Panc1 (cell line): Measurements from ENCODE around the gene SLC35E3. TPM values are rescaled to one million over a fixed set of nuclear protein-coding genes. Genes with fewer than 3 reads are reported as not detected.

Experiments
- ATAC-seq: fragments of 200-7000 bp; cut with Tn5 transposase; 2 replicates; pipeline ENCODE4 v1.9.1; 2020; ENCODE audit warnings: mild to moderate bottlenecking, moderate library complexity
- BruUV-seq: library from RNA; stranded (reverse); fragments of 400-500 nt; replicated peaks from 2 replicates; lab custom pipeline; 2021; lab: Mats Ljungman, UMichigan
- CTCF ChIA-PET: fragments of 300-600 bp; sonication (Branson Sonifier 250); formaldehyde crosslinking; loops from one replicate; lab custom pipeline; 2022; ENCODE audit warnings: antibody characterized with exemption; lab: Charles Lee
- POLR2A ChIA-PET: fragments of 300-600 bp; sonication (Branson Sonifier 250); formaldehyde crosslinking; loops from one replicate; lab custom pipeline; 2022; ENCODE audit warnings: antibody characterized with exemption; lab: Charles Lee
- DNase-seq: peaks from one replicate; pipeline ENCODE4 v3.0.0-alpha.2; 2010; ENCODE audit warnings: low read depth, low spot score
- H3K27ac ChIP-seq: 2 replicates; pipeline ENCODE4 v1.5.1; 2011; ENCODE audit warnings: mild to moderate bottlenecking, low read length, inconsistent platforms
- H3K27me3 ChIP-seq: fragments of 200-500 bp; sonication (Bioruptor generic); 2 replicates; pipeline ENCODE4 v1.6.0; 2014; ENCODE audit warnings: low read length, inconsistent platforms; ENCODE audit not compliant: control insufficient read depth, insufficient read depth
- H3K36me3 ChIP-seq: fragments of 200-500 bp; sonication (Bioruptor generic); 2 replicates; pipeline ENCODE4 v1.5.1; 2014; ENCODE audit warnings: inconsistent platforms, mild to moderate bottlenecking, low read length, moderate library complexity; ENCODE audit not compliant: control insufficient read depth, insufficient read depth
- H3K4me1 ChIP-seq: 2 replicates; pipeline ENCODE4 v1.5.1; 2011; ENCODE audit warnings: inconsistent platforms, mild to moderate bottlenecking, low read length, moderate library complexity; ENCODE audit not compliant: control insufficient read depth, insufficient read depth
- H3K4me3 ChIP-seq, 2 experiments: 2 replicates each; pipeline ENCODE4 v1.5.1; 2011 to 2012; ENCODE audit warnings: low read depth in 2 of 2, low read length in 2 of 2, mild to moderate bottlenecking in 2 of 2, inconsistent platforms in 1 of 2, moderate library complexity in 1 of 2
- H3K9me3 ChIP-seq: fragments of 200-500 bp; sonication (Bioruptor generic); 2 replicates; pipeline ENCODE4 v1.5.1; 2014; ENCODE audit warnings: low read depth, mild to moderate bottlenecking, inconsistent platforms, low read length, moderate library complexity; ENCODE audit not compliant: control insufficient read depth, insufficient read depth
- POLR2AphosphoS5 ChIP-seq: IDR thresholded peaks from 2 replicates; pipeline ENCODE4 v1.6.1; 2012; ENCODE audit warnings: mild to moderate bottlenecking, low read depth, low read length, moderate library complexity
- SIN3A ChIP-seq: IDR thresholded peaks from 2 replicates; pipeline ENCODE4 v1.6.1; 2012; ENCODE audit warnings: low read depth, mild to moderate bottlenecking, low read length, moderate library complexity, borderline replicate concordance; ENCODE audit not compliant: insufficient read depth
- TCF7L2 ChIP-seq: IDR thresholded peaks from 2 replicates; pipeline ENCODE4 v1.6.1; 2011; ENCODE audit warnings: mild to moderate bottlenecking, low read depth, low read length, inconsistent platforms
- in situ Hi-C: cut with HindIII; loops from 2 replicates; pipeline ENCODE4 v1.10.0; 2016; ENCODE audit warnings: low sequenced_read_pairs, low pct_unique_long_range_greater_than_20kb
- intact Hi-C: fragments of 100-400 bp; cut with micrococcal nuclease; formaldehyde crosslinking; loops from one replicate; pipeline ENCODE4 v1.10.0; 2022; ENCODE audit not compliant: unreplicated experiment
- total RNA-seq: library from RNA; stranded (reverse); gene quantifications from one replicate; pipeline ENCODE4 v1.2.1, GENCODE V29; 2021; ENCODE audit not compliant: unreplicated experiment
- TF ChIP-seq, protein P1 (sequence below): fragments of 450-650 bp; IDR thresholded peaks from 2 replicates; pipeline ENCODE4 v1.5.1; 2017; ENCODE audit warnings: mild to moderate bottlenecking
- TF ChIP-seq, protein P2 (sequence below), 2 experiments: IDR thresholded peaks; 2 replicates each; pipeline ENCODE4 v1.6.1; 2011 to 2012; ENCODE audit warnings: low read depth in 2 of 2, control low read depth in 1 of 2, low read length in 1 of 2, mild to moderate bottlenecking in 1 of 2, moderate library complexity in 1 of 2; ENCODE audit not compliant: insufficient read depth in 1 of 2

SLC35E3 gene
- total RNA-seq, 1 experiment from 2014 or later = 15.9 TPM

DNA sequence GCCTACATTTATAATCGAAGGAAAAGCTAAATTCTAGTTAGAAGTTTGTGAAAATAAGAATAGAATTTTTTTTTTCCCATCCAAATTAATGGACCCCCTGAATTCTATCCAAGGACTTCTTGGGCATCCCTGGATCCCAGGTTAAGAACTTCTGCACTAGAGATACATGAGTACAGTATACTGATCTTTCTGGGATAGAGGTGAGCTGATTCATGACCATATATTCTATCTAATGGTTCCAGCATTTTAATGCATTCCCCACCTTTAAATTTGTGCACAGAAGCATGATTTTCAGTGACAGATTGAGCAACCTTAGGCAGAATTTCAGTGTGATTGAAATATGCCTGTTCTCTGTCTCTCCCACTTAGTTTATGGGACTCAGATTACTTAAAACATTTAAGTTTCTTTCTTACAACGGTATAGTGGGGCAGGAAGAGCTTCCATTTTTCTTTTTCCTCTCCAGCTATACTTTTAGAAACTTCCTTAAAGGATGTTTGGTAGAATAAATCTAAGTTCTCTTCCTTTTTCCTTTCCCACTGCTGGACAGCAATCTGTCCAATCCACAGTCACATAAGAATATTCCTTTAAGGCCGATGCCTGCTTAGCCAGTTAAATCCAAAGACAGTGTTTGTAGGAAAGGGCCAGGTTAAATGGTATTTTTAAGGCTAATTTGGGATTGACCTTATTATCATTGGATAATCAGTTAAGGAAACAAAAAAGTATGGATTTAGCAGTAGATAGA is 68.7 kb downstream of the SLC35E3 start:
- CTCF ChIA-PET = no interaction called here
- Histone ChIP-seq H3K27ac (no peak overlapping the region), H3K4me1 (peaks cover 8% of the 10 kb centered on the region), H3K27me3 (no peaks in the 10 kb centered on the region), H3K36me3 (peaks cover 54% of the 10 kb centered on the region), H3K9me3 (no peaks in the 10 kb centered on the region), H3K4me3 (no peak overlapping the region)
- TF ChIP-seq TCF7L2 (no peak), POLR2AphosphoS5 (no peak), SIN3A (no peak)
- TF ChIP-seq, protein P1, sequence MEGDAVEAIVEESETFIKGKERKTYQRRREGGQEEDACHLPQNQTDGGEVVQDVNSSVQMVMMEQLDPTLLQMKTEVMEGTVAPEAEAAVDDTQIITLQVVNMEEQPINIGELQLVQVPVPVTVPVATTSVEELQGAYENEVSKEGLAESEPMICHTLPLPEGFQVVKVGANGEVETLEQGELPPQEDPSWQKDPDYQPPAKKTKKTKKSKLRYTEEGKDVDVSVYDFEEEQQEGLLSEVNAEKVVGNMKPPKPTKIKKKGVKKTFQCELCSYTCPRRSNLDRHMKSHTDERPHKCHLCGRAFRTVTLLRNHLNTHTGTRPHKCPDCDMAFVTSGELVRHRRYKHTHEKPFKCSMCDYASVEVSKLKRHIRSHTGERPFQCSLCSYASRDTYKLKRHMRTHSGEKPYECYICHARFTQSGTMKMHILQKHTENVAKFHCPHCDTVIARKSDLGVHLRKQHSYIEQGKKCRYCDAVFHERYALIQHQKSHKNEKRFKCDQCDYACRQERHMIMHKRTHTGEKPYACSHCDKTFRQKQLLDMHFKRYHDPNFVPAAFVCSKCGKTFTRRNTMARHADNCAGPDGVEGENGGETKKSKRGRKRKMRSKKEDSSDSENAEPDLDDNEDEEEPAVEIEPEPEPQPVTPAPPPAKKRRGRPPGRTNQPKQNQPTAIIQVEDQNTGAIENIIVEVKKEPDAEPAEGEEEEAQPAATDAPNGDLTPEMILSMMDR = no peak
- TF ChIP-seq, protein P2, sequence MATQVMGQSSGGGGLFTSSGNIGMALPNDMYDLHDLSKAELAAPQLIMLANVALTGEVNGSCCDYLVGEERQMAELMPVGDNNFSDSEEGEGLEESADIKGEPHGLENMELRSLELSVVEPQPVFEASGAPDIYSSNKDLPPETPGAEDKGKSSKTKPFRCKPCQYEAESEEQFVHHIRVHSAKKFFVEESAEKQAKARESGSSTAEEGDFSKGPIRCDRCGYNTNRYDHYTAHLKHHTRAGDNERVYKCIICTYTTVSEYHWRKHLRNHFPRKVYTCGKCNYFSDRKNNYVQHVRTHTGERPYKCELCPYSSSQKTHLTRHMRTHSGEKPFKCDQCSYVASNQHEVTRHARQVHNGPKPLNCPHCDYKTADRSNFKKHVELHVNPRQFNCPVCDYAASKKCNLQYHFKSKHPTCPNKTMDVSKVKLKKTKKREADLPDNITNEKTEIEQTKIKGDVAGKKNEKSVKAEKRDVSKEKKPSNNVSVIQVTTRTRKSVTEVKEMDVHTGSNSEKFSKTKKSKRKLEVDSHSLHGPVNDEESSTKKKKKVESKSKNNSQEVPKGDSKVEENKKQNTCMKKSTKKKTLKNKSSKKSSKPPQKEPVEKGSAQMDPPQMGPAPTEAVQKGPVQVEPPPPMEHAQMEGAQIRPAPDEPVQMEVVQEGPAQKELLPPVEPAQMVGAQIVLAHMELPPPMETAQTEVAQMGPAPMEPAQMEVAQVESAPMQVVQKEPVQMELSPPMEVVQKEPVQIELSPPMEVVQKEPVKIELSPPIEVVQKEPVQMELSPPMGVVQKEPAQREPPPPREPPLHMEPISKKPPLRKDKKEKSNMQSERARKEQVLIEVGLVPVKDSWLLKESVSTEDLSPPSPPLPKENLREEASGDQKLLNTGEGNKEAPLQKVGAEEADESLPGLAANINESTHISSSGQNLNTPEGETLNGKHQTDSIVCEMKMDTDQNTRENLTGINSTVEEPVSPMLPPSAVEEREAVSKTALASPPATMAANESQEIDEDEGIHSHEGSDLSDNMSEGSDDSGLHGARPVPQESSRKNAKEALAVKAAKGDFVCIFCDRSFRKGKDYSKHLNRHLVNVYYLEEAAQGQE (IDR thresholded peaks at IDR 0.05; ENCODE audit: insufficient read depth in 1 of 2, low read depth in 2 of 2, low read length in 1 of 2) = no peak
- POLR2A ChIA-PET = no interaction called here
- intact Hi-C loops = no loop called here
- in situ Hi-C loops = no loop called here
- no TSS peak for BruUV-seq
- ATAC-seq (no peak), DNase-seq (no peak)

DNA sequence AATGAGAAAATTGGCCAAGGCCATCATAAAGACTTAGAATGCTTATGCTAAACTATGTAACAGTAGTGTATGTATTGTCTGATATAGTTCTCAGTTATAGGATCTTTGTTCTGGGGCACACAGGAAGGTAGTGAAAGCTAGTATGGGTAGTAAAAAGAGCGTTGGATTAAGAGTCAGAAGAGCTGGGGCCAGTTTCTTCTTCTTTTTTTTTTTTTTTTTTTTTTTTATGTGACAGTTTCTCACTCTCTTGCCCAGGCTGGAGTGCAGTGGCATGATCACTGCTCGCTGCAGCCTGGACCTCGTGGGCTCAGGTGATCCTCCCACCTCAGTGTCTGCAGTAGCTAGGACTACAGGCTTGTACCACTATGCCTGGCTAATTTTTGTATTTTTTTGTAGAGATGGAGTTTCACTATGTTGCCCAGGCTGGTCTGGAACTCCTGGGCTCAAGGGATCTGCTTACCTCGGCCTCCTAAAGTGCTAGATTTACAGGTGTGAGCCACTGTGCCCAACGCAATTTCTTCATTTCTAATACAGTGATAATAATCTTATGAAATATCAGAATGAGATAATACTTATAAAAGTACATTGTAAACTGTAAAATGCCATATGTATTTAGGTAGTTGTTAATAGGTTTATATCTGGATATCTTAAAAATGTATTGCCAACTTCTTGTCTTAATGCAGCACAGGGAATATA is 69.4 kb downstream of the SLC35E3 start:
- POLR2A ChIA-PET = interaction anchor here (0.6 kb wide), 1 partner anchor 28 kb away, joined by 7 read pairs; no protein-coding TSS in a partner anchor
- CTCF ChIA-PET = no interaction called here
- BruUV-seq = no TSS peak

More for the DNA sequence above, 69.4 kb downstream of the SLC35E3 start:
- Histone ChIP-seq H3K36me3 (peaks cover 59% of the 10 kb centered on the region), H3K9me3 (no peaks in the 10 kb centered on the region), H3K27ac (no peak overlapping the region), H3K27me3 (no peaks in the 10 kb centered on the region), H3K4me3 (no peak overlapping the region), H3K4me1 (peaks cover 8% of the 10 kb centered on the region)
- intact Hi-C loops = no loop called here
- in situ Hi-C loops = no loop called here
- ATAC-seq = no peak
- TF ChIP-seq TCF7L2 = no peak
- TF ChIP-seq, protein P1 = no peak
- TF ChIP-seq, protein P2 (IDR thresholded peaks at IDR 0.05; ENCODE audit: insufficient read depth in 1 of 2, low read depth in 2 of 2, low read length in 1 of 2) = no peak
- TF ChIP-seq POLR2AphosphoS5 = no peak
- no peak for TF ChIP-seq SIN3A
- DNase-seq = no peak
